LNCAP (cell line): ENCODE results near the gene TTLL8.

ENCODE experiments used
- TF ChIP-seq, protein P1 (sequence below): fragments of 450-650 bp; IDR thresholded peaks from 2 replicates; pipeline ENCODE4 v1.5.1; 2017; ENCODE audit warnings: mild to moderate bottlenecking

Gene TTLL8

DNA sequence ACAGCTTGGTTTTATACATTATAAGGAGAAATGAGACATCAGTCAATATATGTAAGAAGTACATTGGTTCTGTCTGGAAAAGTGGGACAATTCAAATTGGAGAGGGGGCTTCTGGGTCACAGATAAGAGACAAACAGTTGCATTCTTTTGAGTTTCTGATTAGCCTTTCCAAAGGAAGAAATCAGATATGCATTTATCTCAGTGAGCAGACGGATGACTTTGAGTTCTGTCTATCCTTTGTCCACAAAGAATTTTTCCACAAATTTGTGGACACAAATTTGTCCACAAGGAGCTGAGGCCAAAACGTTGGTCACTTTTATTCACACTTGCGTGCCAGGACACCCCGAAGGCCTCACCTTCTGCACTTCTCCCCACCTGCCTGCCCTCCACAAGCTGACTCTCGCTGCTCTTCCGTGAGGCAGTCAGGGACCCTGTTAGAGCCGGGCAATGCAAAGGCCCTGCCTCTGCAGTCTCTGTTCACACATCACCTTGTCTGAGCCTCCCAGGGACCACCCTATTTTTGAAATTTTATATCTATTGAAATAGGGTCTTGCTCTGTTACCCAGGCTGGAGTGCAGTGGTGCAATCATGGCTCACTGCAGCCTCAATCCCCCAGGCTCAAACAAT lies 66.1 kb downstream of the TTLL8 start:
- TF ChIP-seq, protein P1, sequence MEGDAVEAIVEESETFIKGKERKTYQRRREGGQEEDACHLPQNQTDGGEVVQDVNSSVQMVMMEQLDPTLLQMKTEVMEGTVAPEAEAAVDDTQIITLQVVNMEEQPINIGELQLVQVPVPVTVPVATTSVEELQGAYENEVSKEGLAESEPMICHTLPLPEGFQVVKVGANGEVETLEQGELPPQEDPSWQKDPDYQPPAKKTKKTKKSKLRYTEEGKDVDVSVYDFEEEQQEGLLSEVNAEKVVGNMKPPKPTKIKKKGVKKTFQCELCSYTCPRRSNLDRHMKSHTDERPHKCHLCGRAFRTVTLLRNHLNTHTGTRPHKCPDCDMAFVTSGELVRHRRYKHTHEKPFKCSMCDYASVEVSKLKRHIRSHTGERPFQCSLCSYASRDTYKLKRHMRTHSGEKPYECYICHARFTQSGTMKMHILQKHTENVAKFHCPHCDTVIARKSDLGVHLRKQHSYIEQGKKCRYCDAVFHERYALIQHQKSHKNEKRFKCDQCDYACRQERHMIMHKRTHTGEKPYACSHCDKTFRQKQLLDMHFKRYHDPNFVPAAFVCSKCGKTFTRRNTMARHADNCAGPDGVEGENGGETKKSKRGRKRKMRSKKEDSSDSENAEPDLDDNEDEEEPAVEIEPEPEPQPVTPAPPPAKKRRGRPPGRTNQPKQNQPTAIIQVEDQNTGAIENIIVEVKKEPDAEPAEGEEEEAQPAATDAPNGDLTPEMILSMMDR: no peak

DNA sequence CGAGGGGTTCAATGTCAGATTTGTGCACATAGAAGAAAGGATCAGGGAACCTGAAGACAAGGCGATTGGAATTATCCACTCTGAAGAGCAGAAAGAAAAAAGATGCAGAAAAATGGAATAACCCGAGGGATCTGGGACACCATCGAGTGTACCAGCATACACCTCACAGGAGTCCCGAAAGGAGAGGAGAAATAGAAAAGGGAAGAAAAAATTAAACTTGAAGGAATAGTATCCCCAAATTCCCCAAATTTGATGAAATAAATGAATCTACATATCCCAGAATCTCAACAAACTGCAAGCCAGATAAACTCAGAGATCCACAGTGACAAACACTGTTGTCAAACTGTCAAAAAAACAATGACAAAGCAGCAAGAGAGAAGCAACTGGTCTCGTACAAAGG lies 66.9 kb downstream of the TTLL8 start:
- TF ChIP-seq, protein P1: no peak

DNA sequence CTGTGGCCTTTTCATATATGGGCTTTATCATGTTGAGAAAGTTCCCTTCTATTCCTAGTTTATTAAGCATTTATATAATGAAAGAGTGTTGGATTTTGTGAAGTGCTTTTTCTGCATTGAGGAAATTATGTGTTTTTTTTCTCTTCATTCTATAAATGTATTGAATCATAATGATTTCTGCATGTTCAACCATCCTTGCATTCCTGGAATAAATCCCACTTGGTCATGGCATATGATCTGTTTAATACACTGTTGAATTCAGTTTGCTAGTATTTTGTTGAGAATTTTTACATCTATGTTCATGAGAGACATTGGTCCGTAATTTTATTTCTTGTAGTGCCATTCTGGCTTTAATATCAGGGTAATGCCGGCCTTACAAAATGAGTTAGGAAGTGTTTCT lies 71.8 kb downstream of the TTLL8 start:
- TF ChIP-seq, protein P1: no peak

DNA sequence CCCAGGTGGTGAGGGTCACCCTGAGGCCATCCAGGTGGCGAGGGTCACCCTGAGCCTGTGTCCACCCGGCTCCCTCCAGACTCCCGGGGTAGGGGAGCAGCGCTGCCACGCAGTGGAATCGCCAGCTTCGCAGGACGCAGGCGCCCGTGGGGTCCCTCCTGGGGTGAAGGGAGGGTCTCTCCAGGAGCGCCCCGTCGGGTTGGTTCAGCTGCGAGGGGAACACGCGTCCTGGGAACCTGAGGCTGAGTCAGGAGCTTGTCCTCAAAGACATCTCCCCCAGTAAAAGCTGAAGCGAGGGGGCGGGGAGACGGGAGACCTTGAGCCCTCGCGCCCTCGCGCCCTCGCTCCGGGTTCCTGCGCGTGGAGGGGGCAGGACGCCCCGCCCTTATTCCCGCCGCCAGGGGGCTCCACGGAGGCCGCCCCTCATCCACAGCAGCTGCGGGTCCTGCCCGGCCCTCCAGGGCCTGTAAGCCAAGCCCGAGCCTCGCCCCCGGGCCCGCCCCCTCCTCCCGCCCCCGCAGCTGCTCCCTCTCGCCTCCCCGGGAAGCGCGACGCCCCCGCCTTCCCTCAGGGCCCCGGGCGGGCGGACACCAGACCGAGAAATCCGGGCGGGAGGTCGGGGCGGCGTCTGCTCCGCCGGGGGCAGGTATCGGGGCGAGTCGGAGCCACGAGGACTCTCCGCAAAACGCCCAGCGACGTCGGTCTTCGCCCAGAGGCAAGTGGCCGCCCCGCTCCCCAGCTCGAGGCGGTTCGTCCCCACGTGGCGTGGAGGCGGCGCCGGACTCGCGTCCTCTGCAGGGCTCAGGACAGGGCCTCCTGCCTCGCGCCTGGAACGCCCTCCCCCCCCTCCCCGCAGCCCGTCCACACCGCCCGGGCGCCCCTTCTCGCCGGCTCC lies 74.7 kb downstream of the TTLL8 start:
- TF ChIP-seq, protein P1: peak; percentile 10; the same call in 1 of the 2 replicates

DNA sequence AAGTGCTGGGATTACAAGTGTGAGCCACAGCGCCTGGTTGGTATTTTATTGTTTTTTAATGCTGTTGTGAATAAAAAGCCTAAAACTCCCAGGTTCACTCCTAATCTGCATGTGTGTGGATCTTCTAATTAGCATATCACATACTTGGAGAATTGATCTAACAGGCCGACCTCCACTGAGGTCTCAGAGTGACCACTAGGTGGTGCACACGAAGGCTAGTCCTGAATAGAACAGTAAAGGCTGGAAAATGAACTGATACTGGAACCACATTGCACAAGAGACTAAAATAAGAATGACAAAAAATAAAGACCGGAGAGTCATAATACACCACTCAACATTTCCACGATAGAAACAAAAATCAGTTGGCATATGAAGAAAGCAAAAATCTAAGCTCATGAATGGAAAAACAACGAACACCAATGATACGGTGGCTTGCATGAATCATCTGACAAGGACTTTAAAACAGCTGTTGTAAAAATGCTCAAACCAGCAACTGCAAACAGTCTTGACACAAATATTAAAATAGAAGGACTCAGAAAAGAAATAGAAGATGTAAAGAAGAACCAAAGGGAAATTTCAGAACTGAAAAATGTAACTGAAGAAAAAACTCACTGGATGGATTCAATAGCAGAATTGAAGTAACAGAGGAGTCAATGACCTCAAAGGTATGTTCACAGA lies 78.4 kb downstream of the TTLL8 start:
- TF ChIP-seq, protein P1: peak; percentile 87

DNA sequence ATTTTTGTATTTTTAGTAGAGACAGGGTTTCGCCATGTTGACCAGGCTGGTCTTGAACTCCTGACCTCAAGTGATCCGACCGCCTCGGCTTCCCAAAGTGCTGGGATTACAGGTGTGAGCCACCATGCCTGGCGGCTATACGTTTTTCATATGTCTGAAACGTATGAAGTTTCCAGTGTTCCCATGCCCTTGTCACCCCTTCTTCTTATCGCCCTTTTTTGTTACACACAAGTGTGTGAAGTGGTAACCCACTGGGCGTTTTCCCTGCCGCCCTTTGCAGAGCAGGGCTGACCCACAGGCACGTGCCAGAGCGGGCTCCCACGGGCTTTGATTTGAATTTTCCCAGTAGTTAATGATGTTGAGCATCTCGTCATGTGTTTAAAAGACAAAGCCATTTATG lies 80.5 kb downstream of the TTLL8 start:
- TF ChIP-seq, protein P1: no peak

DNA sequence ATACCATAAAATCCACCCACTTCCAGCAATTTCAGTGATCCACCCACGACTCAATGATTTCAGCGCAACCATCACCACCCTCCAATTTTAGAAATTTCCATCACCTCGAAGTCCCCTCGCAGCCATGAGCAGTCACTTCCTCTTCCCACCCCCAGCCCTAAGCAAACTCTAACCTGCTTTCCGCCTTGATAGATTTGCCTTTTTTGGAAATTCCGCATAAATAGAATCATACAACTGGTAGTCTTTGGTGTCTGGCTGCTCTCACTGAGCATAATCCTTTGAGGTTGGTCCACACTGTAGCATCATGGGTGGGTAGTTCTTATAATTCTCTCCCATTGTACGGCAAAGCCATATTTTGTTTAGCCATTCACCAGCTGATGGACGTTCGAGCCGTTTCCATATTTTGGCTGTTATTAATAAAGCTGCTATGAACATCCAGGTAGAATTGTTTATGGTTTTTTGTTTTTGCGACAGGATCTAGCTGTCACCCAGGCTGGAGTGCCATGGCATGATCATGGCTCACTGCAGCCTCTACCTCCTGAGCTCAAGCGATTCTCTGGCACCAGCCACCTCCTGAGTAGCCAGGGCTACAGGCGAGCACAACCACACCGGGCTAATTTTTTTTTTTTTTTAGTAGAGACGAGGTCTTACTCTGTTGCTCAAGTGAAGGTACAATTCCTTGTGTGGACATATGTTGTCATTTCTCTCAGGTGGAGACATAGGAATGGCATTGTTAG lies 81.5 kb downstream of the TTLL8 start:
- TF ChIP-seq, protein P1: no peak
